Caco-2 (cell line): ENCODE results near the gene NXN. TPM values are rescaled to one million over a fixed set of nuclear protein-coding genes. Genes with fewer than 3 reads are reported as not detected.
"Not testable (repeated sequence)": the region's sequence is repeated elsewhere in the genome, so short reads cannot be mapped to it uniquely, and the experiment has no call there.

ENCODE experiments used
- BruUV-seq: library from RNA; stranded (reverse); fragments of 400-500 nt; replicated peaks from 2 replicates; lab custom pipeline; 2021; lab: Mats Ljungman, UMichigan
- CTCF ChIA-PET: fragments of 300-600 bp; sonication (Branson Sonifier 250); formaldehyde crosslinking; loops from one replicate; lab custom pipeline; 2022; ENCODE audit warnings: antibody characterized with exemption; lab: Charles Lee
- POLR2A ChIA-PET: fragments of 300-600 bp; sonication (Branson Sonifier 250); formaldehyde crosslinking; loops from one replicate; lab custom pipeline; 2022; ENCODE audit warnings: antibody characterized with exemption; lab: Charles Lee
- DNase-seq, 2 experiments: peaks; one replicate each; pipeline versions ENCODE4 v3.0.0 to v3.0.0-alpha.2; 2020 to 2022
- H3K27me3 ChIP-seq: replicated peaks from 2 replicates; pipeline ENCODE4 v1.6.0; 2011; ENCODE audit warnings: low read length; ENCODE audit not compliant: control insufficient read depth, insufficient read depth
- H3K36me3 ChIP-seq: 2 replicates; pipeline ENCODE4 v1.5.1; 2011; ENCODE audit warnings: low read length; ENCODE audit not compliant: control insufficient read depth, insufficient read depth
- H3K4me1 ChIP-seq: fragments of 250-450 bp; sonication (Bioruptor Pico); 2 replicates; pipeline ENCODE4 v1.5.1; 2020; ENCODE audit warnings: mild to moderate bottlenecking
- H3K4me3 ChIP-seq: 2 replicates; pipeline ENCODE4 v1.5.1; 2011; ENCODE audit warnings: low read depth, mild to moderate bottlenecking, control low read depth, low read length
- H3K9me3 ChIP-seq: fragments of 250-450 bp; sonication (Bioruptor Pico); 2 replicates; pipeline ENCODE4 v1.5.1; 2020; ENCODE audit warnings: mild to moderate bottlenecking, moderate library complexity
- H3K27ac Mint-ChIP-seq: one replicate; pipeline ENCODE4 v1.8.0; 2022; ENCODE audit warnings: mixed read lengths; ENCODE audit not compliant: unreplicated experiment
- H3K27me3 Mint-ChIP-seq: one replicate; pipeline ENCODE4 v1.8.0; 2022; ENCODE audit warnings: mixed read lengths; ENCODE audit not compliant: insufficient read depth, unreplicated experiment
- H3K36me3 Mint-ChIP-seq: one replicate; pipeline ENCODE4 v1.8.0; 2022; ENCODE audit warnings: mild to moderate bottlenecking, mixed read lengths; ENCODE audit not compliant: insufficient read depth, unreplicated experiment
- H3K4me1 Mint-ChIP-seq: one replicate; pipeline ENCODE4 v1.8.0; 2022; ENCODE audit warnings: low read depth, mixed read lengths; ENCODE audit not compliant: unreplicated experiment
- H3K4me3 Mint-ChIP-seq: one replicate; pipeline ENCODE4 v1.8.0; 2022; ENCODE audit warnings: mild to moderate bottlenecking, moderate library complexity, mixed read lengths; ENCODE audit not compliant: unreplicated experiment
- H3K9me3 Mint-ChIP-seq: one replicate; pipeline ENCODE4 v1.8.0; 2022; ENCODE audit warnings: mixed read lengths; ENCODE audit not compliant: unreplicated experiment
- intact Hi-C: fragments of 100-400 bp; cut with micrococcal nuclease; formaldehyde crosslinking; loops from one replicate; pipeline ENCODE4 v1.10.0; 2022; ENCODE audit not compliant: unreplicated experiment
- total RNA-seq: library from RNA; stranded (reverse); gene quantifications from 2 replicates; pipeline ENCODE4 v1.2.3, GENCODE V29; 2022
- TF ChIP-seq, protein P1 (sequence below), 2 experiments: fragments of 200-600 bp in 1 of 2; IDR thresholded peaks; 1 replicate in 1 of 2; 2 replicates in 1 of 2; pipeline versions ENCODE4 v1.5.1 to v1.8.0; 2011 to 2022; ENCODE audit warnings: antibody characterized with exemption in 1 of 2, control low read depth in 1 of 2, inconsistent platforms in 1 of 2, low read depth in 1 of 2, low read length in 1 of 2, mild to moderate bottlenecking in 1 of 2, moderate library complexity in 1 of 2; ENCODE audit not compliant: insufficient read depth in 1 of 2, severe bottlenecking in 1 of 2, unreplicated experiment in 1 of 2

The NXN gene
- total RNA-seq, 1 experiment from 2014 or later: 76.7 TPM

DNA sequence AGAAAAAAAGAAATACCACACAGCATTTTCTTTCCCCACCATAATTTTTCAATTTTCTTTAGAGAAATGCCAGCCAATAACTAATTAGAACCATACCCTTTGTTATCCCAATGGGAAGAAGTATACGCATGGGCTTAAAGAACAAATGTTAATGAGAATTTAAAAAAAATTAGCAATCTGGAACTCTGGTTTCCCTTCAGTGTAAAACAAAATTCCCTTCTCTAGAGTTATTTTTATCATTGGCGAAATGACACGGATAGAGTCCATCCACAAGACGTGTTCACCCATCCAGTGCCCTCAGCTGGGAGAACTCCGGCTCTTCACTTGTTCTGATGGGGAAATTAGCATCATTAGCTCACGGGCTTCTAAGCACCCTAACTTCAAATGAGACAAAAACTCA lies 3.3 kb downstream of the NXN start:
- TF ChIP-seq, protein P1, sequence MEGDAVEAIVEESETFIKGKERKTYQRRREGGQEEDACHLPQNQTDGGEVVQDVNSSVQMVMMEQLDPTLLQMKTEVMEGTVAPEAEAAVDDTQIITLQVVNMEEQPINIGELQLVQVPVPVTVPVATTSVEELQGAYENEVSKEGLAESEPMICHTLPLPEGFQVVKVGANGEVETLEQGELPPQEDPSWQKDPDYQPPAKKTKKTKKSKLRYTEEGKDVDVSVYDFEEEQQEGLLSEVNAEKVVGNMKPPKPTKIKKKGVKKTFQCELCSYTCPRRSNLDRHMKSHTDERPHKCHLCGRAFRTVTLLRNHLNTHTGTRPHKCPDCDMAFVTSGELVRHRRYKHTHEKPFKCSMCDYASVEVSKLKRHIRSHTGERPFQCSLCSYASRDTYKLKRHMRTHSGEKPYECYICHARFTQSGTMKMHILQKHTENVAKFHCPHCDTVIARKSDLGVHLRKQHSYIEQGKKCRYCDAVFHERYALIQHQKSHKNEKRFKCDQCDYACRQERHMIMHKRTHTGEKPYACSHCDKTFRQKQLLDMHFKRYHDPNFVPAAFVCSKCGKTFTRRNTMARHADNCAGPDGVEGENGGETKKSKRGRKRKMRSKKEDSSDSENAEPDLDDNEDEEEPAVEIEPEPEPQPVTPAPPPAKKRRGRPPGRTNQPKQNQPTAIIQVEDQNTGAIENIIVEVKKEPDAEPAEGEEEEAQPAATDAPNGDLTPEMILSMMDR (IDR thresholded peaks at IDR 0.05; ENCODE audit: insufficient read depth in 1 of 2, low read depth in 1 of 2, low read length in 1 of 2, severe bottlenecking in 1 of 2, unreplicated experiment in 1 of 2): no peak
- H3K9me3 ChIP-seq: no peaks in the 10 kb centered on the region
- H3K36me3 ChIP-seq: no peaks in the 10 kb centered on the region
- no peak for DNase-seq
- Mint-ChIP-seq H3K4me1 (peaks cover 27% of the 10 kb centered on the region), H3K36me3 (peaks cover 65% of the 10 kb centered on the region), H3K4me3 (no peak overlapping the region), H3K27ac (no peak overlapping the region), H3K9me3 (no peaks in the 10 kb centered on the region), H3K27me3 (no peaks in the 10 kb centered on the region)
- H3K4me1 ChIP-seq: peaks cover 37% of the 10 kb centered on the region
- ChIA-PET POLR2A (no interaction called here), CTCF (interaction anchor here (0.7 kb wide), 1 partner anchor 20 kb away, joined by 5 read pairs; the partner anchor contains the start of gene TIMM22)
- BruUV-seq: no TSS peak
- intact Hi-C loops: loop anchor here (5.0 kb wide), 1 partner anchor 99 kb away; no protein-coding TSS in a partner anchor
- H3K27me3 ChIP-seq: no peaks in the 10 kb centered on the region
- H3K4me3 ChIP-seq: no peak overlapping the region

DNA sequence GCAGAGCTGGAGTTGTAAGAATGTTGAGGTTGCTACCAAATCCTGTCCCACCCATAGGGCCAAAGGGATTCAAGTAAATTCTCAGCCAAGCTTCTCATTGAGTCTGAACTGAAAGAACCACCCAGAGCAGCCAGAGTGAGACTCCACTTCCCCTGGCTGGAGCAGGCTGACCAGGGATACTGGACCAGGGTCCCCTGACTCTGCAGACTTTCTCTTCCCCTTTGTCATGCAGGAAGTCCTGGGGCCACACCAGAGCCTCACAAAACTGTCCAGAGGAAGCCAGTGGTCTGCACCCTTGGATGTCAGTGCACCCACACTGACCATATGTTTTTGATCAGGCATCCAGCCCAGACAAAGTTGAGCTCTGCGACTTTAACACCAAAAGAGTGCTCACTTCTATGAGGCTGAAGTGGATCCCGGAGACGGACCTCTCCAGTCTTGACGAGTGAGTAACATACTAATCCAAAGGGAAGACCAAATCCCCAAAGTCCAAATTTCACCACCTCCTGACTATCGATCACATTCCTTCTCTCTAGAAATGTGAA lies 4.1 kb downstream of the NXN start:
- POLR2A ChIA-PET: no interaction called here
- H3K4me1 Mint-ChIP-seq: peaks cover 24% of the 10 kb centered on the region

DNA sequence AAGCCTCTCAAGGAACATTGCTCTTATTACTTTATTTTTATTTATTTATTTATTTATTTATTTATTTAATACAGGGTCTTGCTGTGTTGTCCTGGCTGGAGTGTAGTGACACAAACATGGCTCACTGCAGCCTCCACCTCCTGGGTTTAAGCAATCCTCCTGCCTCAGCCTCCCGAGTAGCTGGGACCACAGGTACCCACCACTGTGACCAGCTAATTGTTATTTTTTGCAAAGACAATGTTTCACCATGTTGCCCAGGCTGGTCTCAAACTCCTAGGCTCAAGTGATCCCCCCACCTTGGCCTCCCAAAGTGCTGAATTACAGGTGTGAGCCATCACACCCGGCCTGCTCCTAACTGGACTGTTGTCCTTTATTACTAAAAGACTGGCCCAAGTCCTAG lies 4.8 kb downstream of the NXN start:
- intact Hi-C loops: loop anchor here (5.0 kb wide), 1 partner anchor 97 kb away; no protein-coding TSS in a partner anchor
- POLR2A ChIA-PET, DNase-seq, H3K36me3 ChIP-seq, H3K27me3 Mint-ChIP-seq, H3K9me3 Mint-ChIP-seq, BruUV-seq, CTCF ChIA-PET, H3K27me3 ChIP-seq, H3K9me3 ChIP-seq, H3K4me3 ChIP-seq, H3K4me3 Mint-ChIP-seq: not testable (repeated sequence)
- peaks cover 75% of the 10 kb centered on the region for H3K36me3 Mint-ChIP-seq
- peaks cover 25% of the 10 kb centered on the region for H3K4me1 Mint-ChIP-seq
- peaks cover 46% of the 10 kb centered on the region for H3K4me1 ChIP-seq
- peak overlapping the region; percentile 55 for H3K27ac Mint-ChIP-seq

More for the DNA sequence above, 4.1 kb downstream of the NXN start:
- no peaks in the 10 kb centered on the region for H3K9me3 Mint-ChIP-seq
- CTCF ChIA-PET: no interaction called here
- H3K36me3 ChIP-seq: no peaks in the 10 kb centered on the region
- H3K36me3 Mint-ChIP-seq: peaks cover 74% of the 10 kb centered on the region
- intact Hi-C loops: loop anchor here (5.0 kb wide), 1 partner anchor 98 kb away; no protein-coding TSS in a partner anchor
- no peaks in the 10 kb centered on the region for H3K27me3 ChIP-seq
- peak overlapping the region; percentile 33 for H3K4me3 Mint-ChIP-seq
- H3K9me3 ChIP-seq: no peaks in the 10 kb centered on the region
- DNase-seq: no peak
- TF ChIP-seq, protein P1 (IDR thresholded peaks at IDR 0.05; ENCODE audit: insufficient read depth in 1 of 2, low read depth in 1 of 2, low read length in 1 of 2, severe bottlenecking in 1 of 2, unreplicated experiment in 1 of 2): no peak
- no TSS peak for BruUV-seq
- peak overlapping the region; percentile 55 for H3K27ac Mint-ChIP-seq
- H3K4me3 ChIP-seq: no peak overlapping the region
- H3K27me3 Mint-ChIP-seq: no peaks in the 10 kb centered on the region
- peaks cover 43% of the 10 kb centered on the region for H3K4me1 ChIP-seq
